ENCODE measurements around the gene THOC7. TPM values are rescaled to one million over a fixed set of nuclear protein-coding genes. Genes with fewer than 3 reads are reported as not detected.

THOC7 gene
- total RNA-seq, 4 donors from 2014 or later = 19.4 to 64.4 (median 36.5) TPM

GRCh38 chr3:63892773-63893352 lies 29.3 kb upstream of the THOC7 start:
- no peaks in the 10 kb centered on the region for H3K27me3 ChIP-seq
- no peak overlapping the region for H3K27ac ChIP-seq
- no peak overlapping the region for H3K4me3 ChIP-seq
- TF ChIP-seq CTCF (IDR thresholded peaks at IDR 0.05) (no peak), POLR2A (IDR thresholded peaks at IDR 0.05) (no peak)
- H3K4me1 ChIP-seq = peaks cover 0 to 10% (median 0%) of the 10 kb centered on the region in 4 donors
- DNase-seq = no peak
- no peaks in the 10 kb centered on the region for H3K36me3 ChIP-seq
- no peaks in the 10 kb centered on the region for H3K9me3 ChIP-seq

- Histone ChIP-seq H3K27ac (no peak overlapping the region), H3K36me3 (no peaks in the 10 kb centered on the region), H3K9me3 (no peaks in the 10 kb centered on the region), H3K27me3 (no peaks in the 10 kb centered on the region), H3K4me3 (no peak overlapping the region), H3K4me1 (peaks cover 0 to 7% (median 0%) of the 10 kb centered on the region in 4 donors)
- no peak for TF ChIP-seq POLR2A (IDR thresholded peaks at IDR 0.05)
- no peak for TF ChIP-seq CTCF (IDR thresholded peaks at IDR 0.05)
- DNase-seq = no peak
Measured at GRCh38 chr3:63891518-63891917, 27.9 kb upstream of the THOC7 start.

GRCh38 chr3:63886858-63887257 lies 23.3 kb upstream of the THOC7 start:
- no peaks in the 10 kb centered on the region for H3K36me3 ChIP-seq
- H3K27me3 ChIP-seq = no peaks in the 10 kb centered on the region
- DNase-seq = no peak
- H3K27ac ChIP-seq = no peak overlapping the region
- H3K4me1 ChIP-seq = no peaks in the 10 kb centered on the region
- no peaks in the 10 kb centered on the region for H3K9me3 ChIP-seq
- H3K4me3 ChIP-seq = no peak overlapping the region
- TF ChIP-seq POLR2A (IDR thresholded peaks at IDR 0.05) (no peak), CTCF (IDR thresholded peaks at IDR 0.05) (no peak)

- H3K27ac ChIP-seq = no peak overlapping the region
- no peak for DNase-seq
- H3K4me1 ChIP-seq = peaks cover 0 to 11% (median 0%) of the 10 kb centered on the region in 4 donors
- H3K4me3 ChIP-seq = no peak overlapping the region
- no peaks in the 10 kb centered on the region for H3K36me3 ChIP-seq
- H3K9me3 ChIP-seq = no peaks in the 10 kb centered on the region
- no peak for TF ChIP-seq CTCF (IDR thresholded peaks at IDR 0.05)
- TF ChIP-seq POLR2A (IDR thresholded peaks at IDR 0.05) = no peak
- H3K27me3 ChIP-seq = no peaks in the 10 kb centered on the region
Measured at GRCh38 chr3:63880653-63881052, 17.0 kb upstream of the THOC7 start.

GRCh38 chr3:63878394-63879060 lies 14.9 kb upstream of the THOC7 start:
- Histone ChIP-seq H3K9me3 (no peaks in the 10 kb centered on the region), H3K4me3 (no peak overlapping the region), H3K27me3 (no peaks in the 10 kb centered on the region), H3K4me1 (peaks cover 0 to 11% (median 0%) of the 10 kb centered on the region in 4 donors), H3K27ac (no peak overlapping the region), H3K36me3 (no peaks in the 10 kb centered on the region)
- DNase-seq = no peak
- TF ChIP-seq CTCF (IDR thresholded peaks at IDR 0.05) = no peak
- no peak for TF ChIP-seq POLR2A (IDR thresholded peaks at IDR 0.05)

Data from Peyer's patch (tissue), 4 donors.